Heart left ventricle (tissue), 16 donors: ENCODE measurements around the gene EN1. TPM values are rescaled to one million over a fixed set of nuclear protein-coding genes. Genes with fewer than 3 reads are reported as not detected.

Source experiments
- ATAC-seq, 4 donors: fragments of 200-7000 bp; cut with Tn5 transposase; one replicate each; pipeline ENCODE4 v1.9.1; 2020 to 2022; ENCODE audit warnings: moderate library complexity in 4 of 4, mild to moderate bottlenecking in 3 of 4, moderate number of reproducible peaks in 1 of 4
- DNase-seq, 5 donors: peaks; one replicate each; pipeline ENCODE4 v3.0.0-alpha.2; 2020
- H3K27ac ChIP-seq, 12 donors: fragments of 200-600 bp; sonication (generic) in 4 of 12; one replicate each; pipeline versions ENCODE4 v1.5.0 to v1.8.0; 2016 to 2022; ENCODE audit warnings: mild to moderate bottlenecking in 2 of 12
- H3K27me3 ChIP-seq, 9 donors: fragments of 200-600 bp; sonication (generic) in 2 of 9; one replicate each; pipeline versions ENCODE4 v1.5.1 to v1.8.0; 2016 to 2022; ENCODE audit warnings: mild to moderate bottlenecking in 3 of 9
- H3K36me3 ChIP-seq, 9 donors: fragments of 200-600 bp; sonication (generic) in 2 of 9; one replicate each; pipeline versions ENCODE4 v1.5.0 to v1.8.0; 2018 to 2022; ENCODE audit warnings: mild to moderate bottlenecking in 2 of 9
- H3K4me1 ChIP-seq, 12 donors: fragments of 200-600 bp; sonication (generic) in 4 of 12; one replicate each; pipeline versions ENCODE4 v1.5.0 to v1.8.0; 2016 to 2022; ENCODE audit warnings: mild to moderate bottlenecking in 3 of 12
- H3K4me3 ChIP-seq, 12 donors: fragments of 200-600 bp; sonication (generic) in 4 of 12; one replicate each; pipeline versions ENCODE4 v1.5.0 to v1.8.0; 2017 to 2022; ENCODE audit warnings: mild to moderate bottlenecking in 9 of 12, moderate library complexity in 4 of 12
- H3K9me3 ChIP-seq, 12 donors: fragments of 200-600 bp; sonication (generic) in 4 of 12; one replicate each; pipeline versions ENCODE4 v1.5.0 to v1.8.0; 2016 to 2022; ENCODE audit warnings: mild to moderate bottlenecking in 1 of 12
- POLR2A ChIP-seq, 2 donors: fragments of 450-650 bp; IDR thresholded peaks; one replicate each; pipeline ENCODE4 v1.6.1; 2017; ENCODE audit warnings: antibody characterized with exemption in 2 of 2, mild to moderate bottlenecking in 2 of 2, moderate library complexity in 2 of 2
- WGBS, 4 donors: extraction: QIAGEN DNeasy Blood & Tissue Kit in 2 of 4; methylation state at CpG; one replicate each; pipeline versions ENCODE4 v1.1.5 to v1.1.7; 2013 to 2018; 5-methylcytosine and 5-hydroxymethylcytosine counted together
- intact Hi-C, 10 donors: fragments of 100-400 bp; cut with DNase I; formaldehyde crosslinking; loops; one replicate each; pipeline versions ENCODE4 v1.11.1 to v1.14.2; 2022
- polyA plus RNA-seq, 2 donors: library from polyadenylated mRNA; stranded (reverse); fragments of 200-250 nt; gene quantifications; one replicate each; pipeline ENCODE4 v1.2.3, GENCODE V29; 2013
- total RNA-seq, 9 donors: library from RNA; depleted of rRNA in 2 of 9; stranded (reverse); fragments of >200 nt in 2 of 9; fragmentation: NEBNext Ultra II Directional in 3 of 9; extraction: Animal tissue kit (Norgen Biotek cat#: 25700) in 3 of 9; gene quantifications; one replicate each; pipeline versions ENCODE4 v1.1.0 to v1.2.4, GENCODE V29; 2016 to 2023
- TF ChIP-seq, protein P1 (sequence below), 12 donors: fragments of 200-600 bp; sonication (generic) in 4 of 12; IDR thresholded peaks; one replicate each; pipeline versions ENCODE4 v1.5.0 to v1.8.0; 2018 to 2022; ENCODE audit warnings: antibody characterized with exemption in 12 of 12, mild to moderate bottlenecking in 5 of 12
- donor health status: ischemic (EF 13 %, LVEDD 7.1; RV severe dilation, severe dysfunction).
- donor health status: healthy with polysubstance abuse.
- donor health status: DM: no; HTN: yes; CAD: no.
- donor health status: DM: no; HTN: no; CAD: no.
- donor health status: ischemic (EF 25% LVEDD 6.9; RV normal size, moderate dysfunction).
- donor health status: ischemic (EF 25% LVEDD 5.7; RV mildly dilated, moderate dysfunction).
- donor health status: healthy.
- donor health status: DM: yes; HTN: yes; CAD: no.
- donor health status: ischemic (EF 35%, LVEDD 5.7; RV mildly dilated, moderate dysfunction).
- donor health status: nonischemic (EF 11% LVEDD 7.7; RV severe dilation, severe dysfunction).
- donor health status: DM: yes; HTN: yes; CAD: no.
- donor health status: PGD.
- donor health status: ischemic (EF 29% LVEDD 5.4; RV normal size, mild dysfunction).
- donor health status: nonischemic (EF 23%, LVEDD 6.1; RV moderate dilation, normal function).

Gene EN1
- total and polyA plus RNA-seq, 11 donors, result 0.27 TPM; not detected in 10

DNA sequence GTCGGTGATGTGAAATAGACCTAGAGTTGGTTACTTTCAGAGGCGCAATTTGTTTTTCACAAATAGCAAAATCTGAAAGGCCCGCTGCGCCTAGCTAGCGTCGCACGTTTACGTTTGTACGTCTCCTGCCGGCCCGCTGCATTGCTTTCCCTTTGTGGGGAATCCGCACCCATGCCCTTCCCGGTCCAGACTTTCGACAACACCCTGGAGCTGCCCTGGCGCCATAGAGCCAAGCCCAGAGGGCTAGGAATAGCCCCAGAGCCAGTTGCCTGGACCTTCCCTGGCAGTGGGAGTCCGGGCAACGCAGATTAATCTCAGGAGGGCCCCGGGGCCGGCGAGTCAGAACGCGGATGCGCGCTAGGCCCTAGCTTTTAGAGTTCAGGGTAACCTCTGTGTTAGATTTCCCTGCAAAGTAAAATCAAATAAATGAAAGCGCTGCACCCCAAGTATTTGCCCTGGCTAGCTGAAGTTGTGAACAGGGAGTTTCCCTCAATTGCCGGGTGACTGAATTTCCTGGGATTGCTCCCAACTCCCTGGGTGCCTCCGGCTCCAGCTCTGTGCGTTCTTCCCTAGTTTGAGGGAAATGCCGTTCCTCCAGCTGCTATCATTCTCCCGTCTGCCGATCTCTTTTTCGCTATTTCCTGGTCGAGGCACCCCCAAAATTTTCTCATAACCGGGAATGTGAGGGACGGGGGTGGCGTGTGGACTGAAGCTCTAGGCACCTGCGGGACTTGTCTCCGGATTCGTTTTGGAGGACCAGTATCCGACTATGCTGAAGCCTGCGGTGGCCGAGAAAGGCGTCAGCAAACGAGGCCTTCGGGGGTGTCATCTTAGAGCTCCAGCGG, 1.2 kb upstream of the EN1 start:
- no peak for DNase-seq

DNA sequence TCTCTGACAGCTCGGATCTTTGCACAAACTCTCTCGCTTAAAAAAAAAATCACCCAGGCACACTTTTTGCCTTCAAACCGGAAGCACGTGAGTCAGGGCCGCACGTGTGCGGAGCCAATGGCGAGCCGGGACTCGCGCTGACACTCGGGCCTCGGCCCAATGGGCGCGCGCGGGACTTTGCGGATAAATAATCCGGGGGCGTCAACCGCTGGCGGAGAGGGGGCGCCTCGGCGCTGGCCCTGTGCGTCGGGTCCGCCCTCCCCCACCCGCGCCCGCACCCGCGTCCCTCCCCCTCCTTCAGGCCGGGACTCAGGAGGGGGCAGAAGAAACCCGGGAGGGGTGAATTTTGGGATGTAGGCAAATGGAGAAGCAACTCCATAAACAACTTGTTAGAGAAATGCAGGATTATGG, 319 bp upstream of the EN1 start:
- Histone ChIP-seq H3K4me1 (peaks cover 2 to 51% (median 15%) of the 10 kb centered on the region in 12 donors), H3K27ac (no peak overlapping the region), H3K9me3 (no peaks in the 10 kb centered on the region), H3K27me3 (peaks cover 82 to 99% (median 92%) of the 10 kb centered on the region in 9 donors), H3K4me3 (peak overlapping the region in 9 of 12 donors; percentile 1 to 37 (median 23)), H3K36me3 (no peaks in the 10 kb centered on the region)
- TF ChIP-seq, protein P1, sequence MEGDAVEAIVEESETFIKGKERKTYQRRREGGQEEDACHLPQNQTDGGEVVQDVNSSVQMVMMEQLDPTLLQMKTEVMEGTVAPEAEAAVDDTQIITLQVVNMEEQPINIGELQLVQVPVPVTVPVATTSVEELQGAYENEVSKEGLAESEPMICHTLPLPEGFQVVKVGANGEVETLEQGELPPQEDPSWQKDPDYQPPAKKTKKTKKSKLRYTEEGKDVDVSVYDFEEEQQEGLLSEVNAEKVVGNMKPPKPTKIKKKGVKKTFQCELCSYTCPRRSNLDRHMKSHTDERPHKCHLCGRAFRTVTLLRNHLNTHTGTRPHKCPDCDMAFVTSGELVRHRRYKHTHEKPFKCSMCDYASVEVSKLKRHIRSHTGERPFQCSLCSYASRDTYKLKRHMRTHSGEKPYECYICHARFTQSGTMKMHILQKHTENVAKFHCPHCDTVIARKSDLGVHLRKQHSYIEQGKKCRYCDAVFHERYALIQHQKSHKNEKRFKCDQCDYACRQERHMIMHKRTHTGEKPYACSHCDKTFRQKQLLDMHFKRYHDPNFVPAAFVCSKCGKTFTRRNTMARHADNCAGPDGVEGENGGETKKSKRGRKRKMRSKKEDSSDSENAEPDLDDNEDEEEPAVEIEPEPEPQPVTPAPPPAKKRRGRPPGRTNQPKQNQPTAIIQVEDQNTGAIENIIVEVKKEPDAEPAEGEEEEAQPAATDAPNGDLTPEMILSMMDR (IDR thresholded peaks at IDR 0.05), result no peak
- TF ChIP-seq POLR2A (IDR thresholded peaks at IDR 0.05), result no peak
- intact Hi-C loops, result no loop called here
- no peak for DNase-seq
- WGBS, 4 donors, result 3 to 8% (median 5%) methylated on average over 22 to 35 of the region's 35 CpGs
- peak in 1 of 4 donors; percentile 18 for ATAC-seq

More for the DNA sequence above, 1.2 kb upstream of the EN1 start:
- no peaks in the 10 kb centered on the region for H3K9me3 ChIP-seq
- 2 to 3% (median 3%) methylated on average over 36 to 46 of the region's 46 CpGs for WGBS, 4 donors
- ATAC-seq, result no peak
- H3K4me3 ChIP-seq, result peak overlapping the region in 1 of 12 donors; percentile 13
- intact Hi-C loops, result no loop called here
- peaks cover 82 to 99% (median 92%) of the 10 kb centered on the region in 9 donors for H3K27me3 ChIP-seq
- no peaks in the 10 kb centered on the region for H3K36me3 ChIP-seq
- no peak overlapping the region for H3K27ac ChIP-seq
- H3K4me1 ChIP-seq, result peaks cover 0 to 46% (median 12%) of the 10 kb centered on the region in 12 donors
- TF ChIP-seq POLR2A (IDR thresholded peaks at IDR 0.05), result no peak
- TF ChIP-seq, protein P1 (IDR thresholded peaks at IDR 0.05), result no peak

DNA sequence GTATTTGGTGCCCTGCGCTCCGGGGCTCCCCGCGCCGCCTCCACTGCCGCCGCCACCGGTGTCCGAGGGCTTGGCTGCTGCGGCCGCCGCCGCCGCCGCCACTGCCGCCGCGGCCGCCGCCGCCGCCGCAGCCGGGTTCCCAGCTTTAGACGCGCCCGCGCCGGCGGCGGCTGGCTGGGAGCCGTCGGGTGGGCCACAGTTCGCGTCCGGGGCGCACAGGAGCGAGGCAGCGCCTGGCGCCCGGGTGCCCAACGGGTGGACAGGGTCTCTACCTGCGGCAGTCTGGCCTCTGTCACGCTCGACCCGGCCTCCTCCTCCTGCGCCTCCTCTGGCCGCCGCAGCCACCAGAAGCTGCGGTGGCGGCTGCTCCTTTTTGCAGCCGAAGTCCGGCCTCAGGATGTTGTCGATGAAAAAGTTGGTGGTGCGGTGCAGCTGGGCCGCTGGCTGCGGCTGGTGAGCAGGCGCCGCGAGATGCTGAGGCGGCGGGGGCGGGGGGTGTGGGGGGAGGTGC, 951 bp downstream of the EN1 start:
- Histone ChIP-seq H3K9me3 (no peaks in the 10 kb centered on the region), H3K27me3 (peaks cover 83 to 99% (median 96%) of the 10 kb centered on the region in 9 donors), H3K4me1 (peaks cover 3 to 59% (median 25%) of the 10 kb centered on the region in 12 donors), H3K4me3 (peak overlapping the region in 6 of 12 donors; percentile 12 to 38 (median 36)), H3K36me3 (no peaks in the 10 kb centered on the region), H3K27ac (no peak overlapping the region)
- TF ChIP-seq POLR2A (IDR thresholded peaks at IDR 0.05), result no peak
- TF ChIP-seq, protein P1 (IDR thresholded peaks at IDR 0.05), result no peak
- DNase-seq, result no peak
- 0 to 2% (median 2%) methylated on average over 2 to 63 of the region's 63 CpGs for WGBS, 4 donors
- ATAC-seq, result no peak
- intact Hi-C loops, result no loop called here
